ENCODE results near the gene SLC66A2.

- no peak for TF ChIP-seq EZH2phosphoT487 (IDR thresholded peaks at IDR 0.05; ENCODE audit: insufficient read depth, low read depth)
- TF ChIP-seq EZH2 (IDR thresholded peaks at IDR 0.05; ENCODE audit: insufficient read depth, poor library complexity, severe bottlenecking) = no peak
Observed at GRCh38 chr18:79964330-79965118, 13.1 kb upstream of the SLC66A2 start, which contains the start of gene HSBP1L1.

Data from GM23248 (cell line).